ENCODE data around the gene ABTB1.

Gene ABTB1

DNA sequence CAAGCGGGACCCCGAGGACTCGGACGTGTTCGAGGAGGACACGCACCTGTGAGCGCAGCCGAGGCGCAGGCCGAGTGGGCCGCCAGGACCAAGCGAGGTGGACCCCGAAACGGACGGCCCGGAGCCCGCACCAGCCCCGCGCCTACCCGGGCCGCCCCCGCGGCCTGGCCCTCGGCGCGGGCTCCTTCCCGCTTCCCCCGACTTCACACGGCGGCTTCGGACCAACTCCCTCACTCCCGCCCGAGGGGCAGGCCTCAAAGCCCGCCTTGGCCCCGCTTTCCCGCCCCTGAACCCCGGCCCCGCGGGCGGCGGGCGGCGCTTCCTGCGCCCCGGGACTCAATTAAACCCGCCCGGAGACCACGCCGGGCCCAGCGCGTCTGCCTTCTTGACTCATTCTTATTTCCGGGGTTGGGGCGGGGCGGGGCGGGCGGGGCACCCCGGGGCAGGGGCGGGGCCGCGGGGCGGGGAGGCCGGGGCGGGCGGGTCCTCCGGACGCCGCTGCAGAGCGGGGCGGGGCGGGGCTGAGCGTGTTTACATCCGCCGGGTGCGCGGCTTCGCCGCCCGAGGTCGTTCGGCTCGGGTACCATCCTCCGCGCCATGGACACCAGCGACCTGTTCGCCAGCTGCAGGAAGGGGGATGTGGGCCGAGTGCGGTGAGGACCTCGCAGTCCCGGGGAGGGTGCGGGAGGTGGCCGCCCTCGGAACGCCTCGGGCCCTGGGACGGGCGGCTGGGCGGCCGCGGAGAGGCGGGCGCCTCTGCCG lies at the start of gene ABTB1:
Gene ABTB1 (plus strand): TSS at position 524 of the 762 bp plus-strand sequence. CDS start 74 bp downstream, at position 598.
- peak within 1 kb of the TSS; percentile 76 for H3K4me3 ChIP-seq (ENCODE audit: low read depth, low read length)
- DNase-seq (ENCODE audit: low read depth), result peak; percentile 90
- TF ChIP-seq CTCF (IDR thresholded peaks at IDR 0.05; ENCODE audit: insufficient read depth, low read depth, low read length, missing control alignments), result no peak

- no peak overlapping the region for H3K4me3 ChIP-seq (ENCODE audit: low read depth, low read length)
- no peak for DNase-seq (ENCODE audit: low read depth)
- TF ChIP-seq CTCF (IDR thresholded peaks at IDR 0.05; ENCODE audit: insufficient read depth, low read depth, low read length, missing control alignments), result no peak
Observed at GRCh38 chr3:127624063-127624462, 48.7 kb upstream of the ABTB1 start.

GRCh38 chr3:127625821-127626220 lies 46.9 kb upstream of the ABTB1 start:
- no peak for DNase-seq (ENCODE audit: low read depth)
- no peak overlapping the region for H3K4me3 ChIP-seq (ENCODE audit: low read depth, low read length)
- no peak for TF ChIP-seq CTCF (IDR thresholded peaks at IDR 0.05; ENCODE audit: insufficient read depth, low read depth, low read length, missing control alignments)

GRCh38 chr3:127628426-127628787 lies 44.3 kb upstream of the ABTB1 start:
- TF ChIP-seq CTCF (IDR thresholded peaks at IDR 0.05; ENCODE audit: insufficient read depth, low read depth, low read length, missing control alignments), result no peak
- H3K4me3 ChIP-seq (ENCODE audit: low read depth, low read length), result no peak overlapping the region
- no peak for DNase-seq (ENCODE audit: low read depth)

- no peak for TF ChIP-seq CTCF (IDR thresholded peaks at IDR 0.05; ENCODE audit: insufficient read depth, low read depth, low read length, missing control alignments)
- peak; percentile 53 for DNase-seq (ENCODE audit: low read depth)
- peak within 1 kb of the TSS; percentile 46 for H3K4me3 ChIP-seq (ENCODE audit: low read depth, low read length)
Observed at GRCh38 chr3:127628788-127629466, 43.8 kb upstream of the ABTB1 start, which contains the start of gene PODXL2. TSS of gene PODXL2 (plus strand) at chr3:127629185. CDS start at chr3:127629220, 35 bp downstream.

DNA sequence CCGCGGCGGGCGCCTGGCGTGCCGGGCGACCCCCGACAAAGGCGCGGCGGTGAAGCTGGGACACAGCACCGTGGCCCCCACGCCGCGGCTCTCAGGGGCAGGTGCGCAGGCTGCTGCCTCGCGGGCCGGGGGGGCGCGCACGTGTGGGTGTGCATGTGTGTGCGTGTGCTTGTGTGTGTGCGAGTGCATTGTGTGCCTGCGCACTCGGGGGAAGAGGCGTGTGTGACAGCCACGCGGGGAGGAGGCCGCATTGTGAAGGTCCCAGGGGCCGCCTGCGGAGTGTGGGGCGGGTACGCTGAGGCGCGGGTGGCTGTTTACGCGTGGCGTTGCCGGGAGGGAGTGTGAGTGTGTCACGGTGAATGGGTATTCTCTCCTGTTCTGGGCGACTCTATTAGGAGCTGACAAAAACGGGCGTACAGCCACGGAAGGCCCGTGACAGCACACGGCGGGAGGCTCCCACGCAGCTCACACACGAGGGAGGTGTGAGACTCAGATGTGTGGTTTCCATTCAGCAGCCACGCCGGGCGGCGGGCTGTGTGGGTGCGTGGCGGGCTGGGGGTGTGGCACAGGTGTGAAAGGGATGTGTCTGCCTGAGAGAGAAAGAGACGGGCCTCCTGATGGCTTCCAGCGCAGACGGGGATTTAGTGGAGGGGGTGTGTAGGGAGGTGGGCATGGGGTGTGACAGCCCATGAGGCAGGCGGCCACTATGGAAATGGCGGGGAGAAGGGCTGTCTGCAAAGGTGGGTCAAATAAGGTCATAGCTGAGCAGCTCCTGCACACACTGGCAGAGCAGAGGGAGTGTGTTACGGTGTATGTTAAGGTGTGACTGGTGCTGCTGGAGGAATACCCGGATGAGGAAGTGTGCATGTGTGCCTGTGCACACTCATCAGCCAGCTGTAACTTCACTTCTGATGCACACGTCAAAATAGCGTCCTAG lies 43.0 kb upstream of the ABTB1 start:
- peak; percentile 49 for DNase-seq (ENCODE audit: low read depth)
- peak overlapping the region; percentile 46 for H3K4me3 ChIP-seq (ENCODE audit: low read depth, low read length)
- no peak for TF ChIP-seq CTCF (IDR thresholded peaks at IDR 0.05; ENCODE audit: insufficient read depth, low read depth, low read length, missing control alignments)

All from GM12865 (cell line).